Measurements from ENCODE around the gene ELMO1.

The ELMO1 gene

GRCh38 chr7:37216156-37216852 is 232.4 kb downstream of the ELMO1 start:
- H3K4me1 ChIP-seq (ENCODE audit: control insufficient read depth, low read length) = no peaks in the 10 kb centered on the region
- H3K27me3 ChIP-seq (ENCODE audit: control insufficient read depth, low read length) = no peaks in the 10 kb centered on the region
- no peaks in the 10 kb centered on the region for H3F3A ChIP-seq (ENCODE audit: control insufficient read depth, insufficient read depth)
- H3K79me2 ChIP-seq (ENCODE audit: control insufficient read depth, low read length) = no peaks in the 10 kb centered on the region
- no peak overlapping the region for H3K27ac ChIP-seq (ENCODE audit: low read depth, low read length)
- peaks cover 16% of the 10 kb centered on the region for H3K36me3 ChIP-seq (ENCODE audit: control insufficient read depth, low read length)
- H4K20me1 ChIP-seq (ENCODE audit: control insufficient read depth, insufficient read depth, low read depth, low read length) = no peaks in the 10 kb centered on the region
- H3K9me3 ChIP-seq (ENCODE audit: control insufficient read depth, insufficient read depth, low read length) = no peaks in the 10 kb centered on the region
- no peak overlapping the region for H3K4me3 ChIP-seq (ENCODE audit: low read length)
- H3K4me2 ChIP-seq (ENCODE audit: low read length) = no peak overlapping the region
- TF ChIP-seq EZH2phosphoT487 (IDR thresholded peaks at IDR 0.05; ENCODE audit: borderline replicate concordance, low read length) (no peak), CTCF (IDR thresholded peaks at IDR 0.05; ENCODE audit: low read depth, low read length, poor library complexity, severe bottlenecking) (no peak)
- no peaks in the 10 kb centered on the region for H3K9me2 ChIP-seq (replicated peaks; ENCODE audit: control insufficient read depth, low read length)

DNA sequence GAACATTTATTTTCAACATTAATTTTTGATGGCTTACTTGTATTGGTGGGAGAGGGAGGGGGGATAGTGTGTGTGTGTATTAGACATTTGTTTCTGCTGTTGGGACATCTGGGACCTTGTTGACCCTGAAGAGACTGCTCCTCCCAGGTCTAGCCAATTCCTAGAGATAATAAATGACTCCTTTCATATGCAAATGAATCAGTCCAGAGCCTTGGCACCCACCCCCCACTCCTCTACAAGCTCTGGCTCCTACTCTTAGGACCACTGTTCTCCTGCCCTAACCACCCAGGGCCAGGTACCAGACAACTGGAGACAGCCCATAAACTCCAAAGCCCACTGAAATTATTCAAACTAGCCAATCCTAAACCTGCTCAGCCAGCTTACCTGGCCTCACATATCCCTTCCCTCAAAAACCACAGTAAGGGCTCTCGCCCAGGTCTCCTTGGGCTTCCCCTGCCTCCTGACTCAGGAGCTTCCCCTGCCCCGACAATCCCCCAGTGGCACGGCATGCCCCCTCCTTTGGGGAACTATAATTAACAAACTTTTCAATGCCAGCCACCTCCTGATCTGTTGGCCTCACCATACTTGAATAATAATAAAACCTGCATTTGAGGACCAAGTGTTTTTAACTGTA is 233.3 kb downstream of the ELMO1 start:
- TF ChIP-seq EZH2phosphoT487 (IDR thresholded peaks at IDR 0.05; ENCODE audit: borderline replicate concordance, low read length) (no peak), CTCF (IDR thresholded peaks at IDR 0.05; ENCODE audit: low read depth, low read length, poor library complexity, severe bottlenecking) (no peak)
- H3K4me1 ChIP-seq (ENCODE audit: control insufficient read depth, low read length) = no peaks in the 10 kb centered on the region
- H3K27me3 ChIP-seq (ENCODE audit: control insufficient read depth, low read length) = no peaks in the 10 kb centered on the region
- H3K9me3 ChIP-seq (ENCODE audit: control insufficient read depth, insufficient read depth, low read length) = no peaks in the 10 kb centered on the region
- H3K27ac ChIP-seq (ENCODE audit: low read depth, low read length) = no peak overlapping the region
- H3K36me3 ChIP-seq (ENCODE audit: control insufficient read depth, low read length) = peaks cover 18% of the 10 kb centered on the region
- no peaks in the 10 kb centered on the region for H3K9me2 ChIP-seq (replicated peaks; ENCODE audit: control insufficient read depth, low read length)
- no peaks in the 10 kb centered on the region for H4K20me1 ChIP-seq (ENCODE audit: control insufficient read depth, insufficient read depth, low read depth, low read length)
- H3K4me3 ChIP-seq (ENCODE audit: low read length) = no peak overlapping the region
- H3K79me2 ChIP-seq (ENCODE audit: control insufficient read depth, low read length) = no peaks in the 10 kb centered on the region
- H3K4me2 ChIP-seq (ENCODE audit: low read length) = no peak overlapping the region
- no peaks in the 10 kb centered on the region for H3F3A ChIP-seq (ENCODE audit: control insufficient read depth, insufficient read depth)

DNA sequence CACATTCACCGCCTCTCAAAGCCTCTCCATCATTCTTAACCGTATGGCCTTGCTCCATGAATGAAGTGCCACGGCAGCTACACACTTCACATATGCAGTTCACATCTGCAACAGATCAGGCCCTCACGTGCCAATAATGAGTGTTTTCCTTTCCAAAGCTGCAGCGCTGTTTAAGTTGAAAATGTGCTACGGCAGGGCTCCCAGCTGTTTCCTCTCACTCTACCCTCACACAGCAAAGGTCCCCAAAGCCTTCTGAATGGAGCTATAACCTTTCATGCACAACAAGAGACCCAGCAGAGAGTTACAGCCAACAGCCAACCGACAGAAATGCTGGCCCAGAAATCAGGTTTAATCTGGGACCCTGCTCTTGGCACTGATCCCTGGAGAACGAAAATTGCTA is 236.1 kb downstream of the ELMO1 start:
- Histone ChIP-seq H3K79me2 (ENCODE audit: control insufficient read depth, low read length) (no peaks in the 10 kb centered on the region), H3K27me3 (ENCODE audit: control insufficient read depth, low read length) (no peaks in the 10 kb centered on the region), H3K27ac (ENCODE audit: low read depth, low read length) (no peak overlapping the region), H3K36me3 (ENCODE audit: control insufficient read depth, low read length) (peaks cover 22% of the 10 kb centered on the region), H4K20me1 (ENCODE audit: control insufficient read depth, insufficient read depth, low read depth, low read length) (no peaks in the 10 kb centered on the region), H3F3A (ENCODE audit: control insufficient read depth, insufficient read depth) (no peaks in the 10 kb centered on the region), H3K9me3 (ENCODE audit: control insufficient read depth, insufficient read depth, low read length) (no peaks in the 10 kb centered on the region), H3K4me1 (ENCODE audit: control insufficient read depth, low read length) (no peaks in the 10 kb centered on the region), H3K9me2 (replicated peaks; ENCODE audit: control insufficient read depth, low read length) (no peaks in the 10 kb centered on the region), H3K4me3 (ENCODE audit: low read length) (no peak overlapping the region), H3K4me2 (ENCODE audit: low read length) (no peak overlapping the region)
- no peak for TF ChIP-seq EZH2phosphoT487 (IDR thresholded peaks at IDR 0.05; ENCODE audit: borderline replicate concordance, low read length)
- TF ChIP-seq CTCF (IDR thresholded peaks at IDR 0.05; ENCODE audit: low read depth, low read length, poor library complexity, severe bottlenecking) = no peak
